Epithelial cell of proximal tubule (primary cell): ENCODE measurements around the gene RBM6. TPM values are rescaled to one million over a fixed set of nuclear protein-coding genes. Genes with fewer than 3 reads are reported as not detected.
"Not testable (repeated sequence)": the region's sequence is repeated elsewhere in the genome, so short reads cannot be mapped to it uniquely, and the experiment has no call there.

Experiments
- DNase-seq: peaks from one replicate; pipeline ENCODE4 v3.0.0-alpha.2; 2011; ENCODE audit warnings: low read depth
- H3K4me3 ChIP-seq: 2 replicates; pipeline ENCODE4 v1.5.1; 2011; ENCODE audit warnings: low read depth, mild to moderate bottlenecking, low read length
- CTCF ChIP-seq: conservative IDR thresholded peaks from 2 replicates; pipeline ENCODE4 v1.5.1; 2012; ENCODE audit warnings: low read depth, mild to moderate bottlenecking, low read length
- total RNA-seq: library from RNA; depleted of rRNA; stranded (reverse); fragments of >200 nt; gene quantifications from 2 replicates; pipeline ENCODE4 v1.2.3, GENCODE V29; 2015

The RBM6 gene
- total RNA-seq, 1 donor from 2014 or later, result 36.6 TPM

- no peak for DNase-seq
- no peak for TF ChIP-seq CTCF
- H3K4me3 ChIP-seq, result no peak overlapping the region
Measured at GRCh38 chr3:50050361-50050760, 110.4 kb downstream of the RBM6 start.

- no peak for TF ChIP-seq CTCF
- no peak for DNase-seq
- H3K4me3 ChIP-seq, result no peak overlapping the region
Measured at GRCh38 chr3:50057756-50058155, 117.8 kb downstream of the RBM6 start.

- H3K4me3 ChIP-seq, result no peak overlapping the region
- no peak for TF ChIP-seq CTCF
- no peak for DNase-seq
Measured at GRCh38 chr3:50068134-50068533, 128.2 kb downstream of the RBM6 start.

- TF ChIP-seq CTCF, result no peak
- no peak overlapping the region for H3K4me3 ChIP-seq
- no peak for DNase-seq
Measured at GRCh38 chr3:50078091-50078490, 138.1 kb downstream of the RBM6 start.

GRCh38 chr3:50078622-50079021, 138.7 kb downstream of the RBM6 start:
- H3K4me3 ChIP-seq, result no peak overlapping the region
- no peak for DNase-seq
- TF ChIP-seq CTCF, result no peak

GRCh38 chr3:50084951-50085350, 145.0 kb downstream of the RBM6 start:
- not testable (repeated sequence) for DNase-seq, H3K4me3 ChIP-seq

GRCh38 chr3:50088725-50089608, 149.0 kb downstream of the RBM6 start, which contains the start of gene RBM5:
RBM5 (plus strand) TSS chr3:50088919; CDS start chr3:50090435, 1,516 bp downstream.
- H3K4me3 ChIP-seq, result peak within 1 kb of the TSS; percentile 100
- peak; percentile 49 for DNase-seq
- no peak for TF ChIP-seq CTCF
